GM12874 (cell line): Measurements from ENCODE around the gene MICAL3.

Experiments used
- TF ChIP-seq, protein P1 (sequence below): IDR thresholded peaks from 2 replicates; pipeline ENCODE4 v1.5.1; 2011; ENCODE audit warnings: low read depth, mild to moderate bottlenecking, control low read depth, low read length, moderate library complexity; ENCODE audit not compliant: insufficient read depth

Gene MICAL3

DNA sequence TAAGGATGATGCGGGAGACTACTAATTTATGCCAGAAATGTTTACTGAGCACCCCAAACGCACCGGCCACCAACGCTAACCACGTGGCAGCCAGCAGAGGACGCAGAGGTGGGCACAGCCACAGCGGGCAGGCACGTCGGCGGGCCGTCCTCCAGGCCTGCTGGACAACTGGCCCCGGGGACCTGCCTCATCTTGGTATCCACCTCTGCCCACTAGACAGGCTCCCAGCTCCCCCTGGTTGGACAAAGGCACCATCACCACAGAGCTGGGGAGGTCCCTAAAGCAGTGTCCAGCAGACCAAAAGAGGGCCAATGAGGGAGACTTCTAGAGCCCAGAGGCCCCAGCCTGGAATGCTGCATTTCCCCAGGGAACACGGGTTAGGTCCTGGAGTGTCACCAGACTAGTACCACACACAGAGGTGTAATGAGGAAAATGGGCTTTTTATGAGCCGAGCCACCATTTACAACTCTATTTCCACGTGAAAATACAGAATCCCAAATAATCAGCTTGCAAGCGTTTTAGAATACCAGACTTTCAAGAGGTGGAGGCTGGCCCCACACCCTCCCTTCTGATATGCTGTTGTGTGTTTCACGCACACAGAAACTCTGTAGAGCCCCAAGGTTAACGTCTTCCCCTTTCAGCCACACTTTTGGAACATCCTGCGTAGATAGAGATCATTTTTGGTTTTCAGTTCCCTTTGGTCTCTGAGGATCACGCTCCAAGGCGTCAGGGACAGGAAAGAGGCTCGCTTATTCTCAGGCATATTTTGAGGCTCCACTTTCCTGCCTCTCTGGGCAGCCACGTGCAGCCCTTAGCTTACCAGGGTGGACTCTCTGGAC lies 226.4 kb downstream of the MICAL3 start:
- TF ChIP-seq, protein P1, sequence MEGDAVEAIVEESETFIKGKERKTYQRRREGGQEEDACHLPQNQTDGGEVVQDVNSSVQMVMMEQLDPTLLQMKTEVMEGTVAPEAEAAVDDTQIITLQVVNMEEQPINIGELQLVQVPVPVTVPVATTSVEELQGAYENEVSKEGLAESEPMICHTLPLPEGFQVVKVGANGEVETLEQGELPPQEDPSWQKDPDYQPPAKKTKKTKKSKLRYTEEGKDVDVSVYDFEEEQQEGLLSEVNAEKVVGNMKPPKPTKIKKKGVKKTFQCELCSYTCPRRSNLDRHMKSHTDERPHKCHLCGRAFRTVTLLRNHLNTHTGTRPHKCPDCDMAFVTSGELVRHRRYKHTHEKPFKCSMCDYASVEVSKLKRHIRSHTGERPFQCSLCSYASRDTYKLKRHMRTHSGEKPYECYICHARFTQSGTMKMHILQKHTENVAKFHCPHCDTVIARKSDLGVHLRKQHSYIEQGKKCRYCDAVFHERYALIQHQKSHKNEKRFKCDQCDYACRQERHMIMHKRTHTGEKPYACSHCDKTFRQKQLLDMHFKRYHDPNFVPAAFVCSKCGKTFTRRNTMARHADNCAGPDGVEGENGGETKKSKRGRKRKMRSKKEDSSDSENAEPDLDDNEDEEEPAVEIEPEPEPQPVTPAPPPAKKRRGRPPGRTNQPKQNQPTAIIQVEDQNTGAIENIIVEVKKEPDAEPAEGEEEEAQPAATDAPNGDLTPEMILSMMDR = no peak

DNA sequence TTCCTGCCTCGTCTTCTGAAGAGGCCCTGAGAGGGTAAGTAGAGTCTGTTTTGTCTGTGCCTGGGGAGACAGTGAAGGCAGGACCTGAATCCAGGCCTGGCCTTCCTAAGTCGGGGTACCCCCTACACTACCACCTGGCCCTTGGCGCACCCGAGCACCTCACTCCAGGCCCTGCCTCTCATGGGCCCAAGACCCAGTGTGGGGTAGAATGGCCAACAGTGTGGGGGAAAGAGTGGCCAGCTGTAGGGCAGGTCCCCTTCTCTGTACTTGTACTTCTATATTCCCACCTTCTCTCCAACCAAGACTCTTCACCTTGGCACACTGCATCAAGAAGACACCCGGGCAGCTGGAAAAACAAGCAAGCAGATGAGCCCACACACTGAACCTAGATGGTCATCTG lies 227.7 kb downstream of the MICAL3 start:
- TF ChIP-seq, protein P1 = no peak

DNA sequence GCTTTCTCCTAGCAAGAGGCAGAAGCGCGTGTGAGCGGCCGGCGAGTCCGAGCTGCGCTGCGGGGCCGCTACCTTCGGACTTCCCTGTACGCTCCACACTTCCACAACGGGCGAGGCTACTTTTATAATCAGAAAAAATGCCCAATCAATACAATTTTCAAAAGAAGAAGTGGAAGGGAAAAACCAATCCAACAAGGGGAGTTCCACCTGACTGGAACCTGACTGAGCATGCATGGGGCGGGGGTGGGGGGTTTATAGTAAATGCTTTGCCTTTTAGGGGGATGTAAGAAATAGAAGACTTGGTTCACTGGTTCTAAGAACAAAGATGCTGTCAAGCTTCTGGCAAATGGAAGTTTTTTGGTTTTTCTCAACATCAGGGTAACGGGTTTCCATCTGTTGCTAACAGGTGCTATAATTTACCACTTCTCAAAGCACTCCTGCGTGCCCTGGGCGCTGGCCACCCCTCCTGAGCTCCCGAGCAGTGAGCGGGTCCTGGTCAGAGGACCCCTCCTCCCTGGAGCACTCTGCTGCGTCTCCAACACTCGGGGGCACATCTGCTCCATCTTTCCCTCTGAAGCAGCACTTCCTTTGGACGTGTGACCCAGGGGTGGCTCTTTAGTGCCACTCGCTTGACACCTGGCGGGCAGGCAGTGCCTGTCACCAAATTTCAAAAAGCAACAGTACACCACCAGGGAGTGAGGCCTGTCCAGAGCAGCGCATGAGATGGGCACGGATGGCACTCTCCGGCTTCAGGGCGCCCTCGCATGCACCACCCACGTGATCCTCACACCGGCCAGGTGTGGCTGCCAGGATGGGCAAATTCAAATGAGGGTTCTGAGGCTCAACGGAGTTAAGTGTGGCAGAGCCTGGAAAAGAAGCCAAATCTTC lies 228.5 kb downstream of the MICAL3 start:
- TF ChIP-seq, protein P1 = peak; percentile 46

DNA sequence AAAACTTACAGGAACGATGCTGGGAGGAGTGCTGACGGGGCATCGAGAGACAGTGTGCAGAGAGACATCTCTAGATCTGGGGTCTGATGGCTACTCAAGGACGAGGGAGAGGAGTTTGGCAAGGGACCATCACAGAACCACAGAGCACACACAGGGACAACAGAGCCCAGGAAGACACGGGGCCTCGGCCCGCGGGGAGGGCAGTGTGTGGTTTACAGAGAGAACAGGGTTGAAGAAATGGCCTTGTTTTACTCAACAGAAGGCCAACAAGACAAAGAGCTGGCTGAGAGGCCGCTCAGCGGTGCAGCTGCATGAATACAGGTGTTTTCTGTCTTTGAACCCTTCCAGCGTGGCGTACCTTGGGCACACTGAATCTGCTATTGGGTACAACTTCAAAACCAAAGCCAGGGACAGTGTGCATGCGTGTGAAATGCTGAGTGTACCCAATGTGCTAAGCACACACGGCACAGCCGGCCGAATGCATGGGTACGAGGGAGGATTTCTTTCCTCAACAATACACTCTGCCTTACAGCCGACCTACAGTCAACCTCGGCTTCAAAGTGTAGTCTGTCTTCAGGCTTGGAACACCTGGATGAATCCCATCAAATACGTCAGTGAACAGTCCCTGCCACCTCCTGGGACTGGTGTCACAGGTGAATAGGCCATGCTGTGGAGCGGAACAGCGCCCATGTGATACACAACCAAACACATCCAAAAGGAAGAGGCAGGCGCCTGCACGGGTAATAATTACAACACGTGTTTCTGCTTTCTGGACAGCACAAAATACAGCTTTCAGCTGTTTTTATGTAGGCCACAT lies 229.4 kb downstream of the MICAL3 start:
- TF ChIP-seq, protein P1 = no peak

DNA sequence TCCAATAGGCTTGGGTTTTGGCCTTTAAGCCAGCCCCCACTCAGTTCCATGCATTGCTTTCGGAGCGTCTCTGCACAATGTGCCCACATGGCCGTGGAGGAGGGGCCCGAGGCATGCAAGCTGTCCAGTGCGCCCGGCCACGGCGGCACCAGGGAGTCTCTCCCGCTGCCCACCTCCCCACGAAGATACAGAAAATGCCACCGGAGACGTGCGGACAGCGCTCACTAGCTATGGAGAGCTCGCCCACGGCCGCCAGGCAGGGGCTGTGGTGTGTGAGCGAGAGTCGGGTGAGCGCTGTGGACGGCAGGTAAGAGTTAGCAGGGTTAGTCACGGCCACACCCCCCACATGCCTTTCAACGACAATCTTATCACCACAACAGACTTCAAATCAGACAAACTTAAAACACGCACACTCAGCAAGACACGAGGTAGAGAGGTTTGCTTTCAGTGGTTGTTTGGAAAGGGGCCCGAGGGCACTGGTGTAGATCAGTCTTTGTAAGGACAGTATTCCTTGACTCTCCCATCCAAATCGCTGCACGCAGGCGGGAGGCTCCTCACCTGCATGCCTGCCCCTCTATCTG lies 231.4 kb downstream of the MICAL3 start:
- TF ChIP-seq, protein P1 = no peak

DNA sequence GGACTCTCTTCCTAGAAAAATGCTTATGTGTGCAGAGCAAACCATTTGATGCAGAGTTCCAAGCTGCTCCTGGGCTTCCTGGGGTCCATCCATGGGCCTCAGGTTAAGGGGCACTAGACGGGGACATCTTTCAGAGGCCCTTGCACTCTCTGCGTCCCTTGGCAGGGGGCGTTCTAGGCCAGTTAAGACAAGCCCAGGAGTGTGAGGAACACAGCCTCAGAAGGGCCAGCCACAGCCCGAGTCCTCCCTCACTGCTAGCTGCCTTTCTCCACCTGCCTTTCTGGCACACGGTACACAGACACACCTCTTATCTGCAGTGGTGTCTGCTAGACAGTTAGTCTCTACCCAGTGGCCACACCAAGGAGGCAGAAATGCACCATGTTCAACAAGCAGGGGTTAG lies 232.1 kb downstream of the MICAL3 start:
- TF ChIP-seq, protein P1 = peak; percentile 29; the same call in 1 of the 2 replicates
